HG03442 (cell line): Measurements from ENCODE around the gene CANT1.
A peak's percentile ranks its signal among the peaks of the same experiment; 100 is the strongest.

Experiments
- ATAC-seq: cut with Tn5 transposase; IDR thresholded peaks from one replicate; pipeline ENCODE4 v1.9.1; 2021; ENCODE audit warnings: mild to moderate bottlenecking, moderate library complexity; ENCODE audit not compliant: unreplicated experiment

Gene CANT1

GRCh38 chr17:79009397-79010303 lies at the start of gene CANT1:
CANT1 (minus strand) TSS chr17:79009764; CDS start chr17:78997622, 12,142 bp downstream.
- ATAC-seq = peak; percentile 90

- ATAC-seq = no peak
These were observed 48.3 kb upstream of the CANT1 start for GRCh38 chr17:79057737-79058385.

- no peak for ATAC-seq
These were observed 45.6 kb upstream of the CANT1 start for GRCh38 chr17:79055197-79055596.

GRCh38 chr17:79054200-79054960 lies 44.8 kb upstream of the CANT1 start:
- ATAC-seq = no peak

- ATAC-seq = no peak
These were observed 43.8 kb upstream of the CANT1 start for GRCh38 chr17:79053251-79053925.

- ATAC-seq = no peak
These were observed 42.6 kb upstream of the CANT1 start for GRCh38 chr17:79052131-79052530.

GRCh38 chr17:79051306-79051705 lies 41.7 kb upstream of the CANT1 start:
- ATAC-seq = no peak

- no peak for ATAC-seq
These were observed 41.0 kb upstream of the CANT1 start for GRCh38 chr17:79050551-79050950.

GRCh38 chr17:79049821-79050220 lies 40.3 kb upstream of the CANT1 start:
- no peak for ATAC-seq

GRCh38 chr17:79048826-79049755 lies 39.5 kb upstream of the CANT1 start:
- ATAC-seq = no peak

- ATAC-seq = no peak
These were observed 38.6 kb upstream of the CANT1 start for GRCh38 chr17:79047923-79048825.

- no peak for ATAC-seq
These were observed 37.8 kb upstream of the CANT1 start for GRCh38 chr17:79047291-79047920.

GRCh38 chr17:79046916-79047280 lies 37.3 kb upstream of the CANT1 start:
- no peak for ATAC-seq

GRCh38 chr17:79046197-79046915 lies 36.8 kb upstream of the CANT1 start:
- ATAC-seq = no peak

- ATAC-seq = no peak
These were observed 36.3 kb upstream of the CANT1 start for GRCh38 chr17:79045842-79046196.

- no peak for ATAC-seq
These were observed 35.6 kb upstream of the CANT1 start for GRCh38 chr17:79045001-79045729.

GRCh38 chr17:79044462-79044861 lies 34.9 kb upstream of the CANT1 start:
- no peak for ATAC-seq
